CD4-positive, alpha-beta T cell (primary cell): ENCODE results near the gene CSTPP1. TPM values are rescaled to one million over a fixed set of nuclear protein-coding genes. Genes with fewer than 3 reads are reported as not detected.
"Not testable (repeated sequence)": the region's sequence is repeated elsewhere in the genome, so short reads cannot be mapped to it uniquely, and the experiment has no call there.

ENCODE experiments used
- ATAC-seq: fragments of 200-7000 bp; cut with Tn5 transposase; one replicate; pipeline ENCODE4 v1.10.0; 2022; ENCODE audit warnings: mild to moderate bottlenecking; ENCODE audit not compliant: poor library complexity
- CTCF ChIA-PET: fragments of 350-600 bp; sonication (Branson Sonifier 250); formaldehyde crosslinking; loops from one replicate; lab custom pipeline; 2021; ENCODE audit warnings: antibody characterized with exemption, inconsistent platforms; lab: Charles Lee
- POLR2A ChIA-PET: fragments of 350-600 bp; sonication (Branson Sonifier 250); formaldehyde crosslinking; loops from one replicate; lab custom pipeline; 2021; ENCODE audit warnings: antibody characterized with exemption, inconsistent platforms; lab: Charles Lee
- DNase-seq, 14 experiments: peaks; one replicate each; pipeline ENCODE4 v3.0.0-alpha.2; 2013 to 2020; ENCODE audit warnings: mixed read lengths in 2 of 14
- H3K27ac ChIP-seq, 2 donors: one replicate each; pipeline versions ENCODE4 v1.5.1 to v1.7.0; 2013; ENCODE audit warnings: low read length in 2 of 2, low read depth in 1 of 2, mild to moderate bottlenecking in 1 of 2
- H3K27me3 ChIP-seq, 2 experiments: 1 replicate in 1 of 2; 2 replicates in 1 of 2; pipeline versions ENCODE4 v1.6.1 to v1.7.0; 2013; ENCODE audit warnings: low read length in 2 of 2, control low read depth in 1 of 2, mild to moderate bottlenecking in 1 of 2, moderate library complexity in 1 of 2; ENCODE audit not compliant: insufficient read depth in 2 of 2, control insufficient read depth in 1 of 2
- H3K36me3 ChIP-seq: one replicate; pipeline ENCODE4 v1.6.1; 2013; ENCODE audit warnings: low read length, control low read depth; ENCODE audit not compliant: insufficient read depth
- H3K4me1 ChIP-seq: one replicate; pipeline ENCODE4 v1.6.1; 2013; ENCODE audit warnings: low read length, control low read depth; ENCODE audit not compliant: insufficient read depth
- H3K4me3 ChIP-seq: one replicate; pipeline ENCODE4 v1.5.1; 2013; ENCODE audit warnings: mild to moderate bottlenecking, low read length, moderate library complexity
- H3K9me3 ChIP-seq, 2 experiments: 1 replicate in 1 of 2; 2 replicates in 1 of 2; pipeline versions ENCODE4 v1.6.1 to v1.7.0; 2013; ENCODE audit warnings: low read length in 2 of 2, mild to moderate bottlenecking in 2 of 2, control low read depth in 1 of 2, moderate library complexity in 1 of 2; ENCODE audit not compliant: control insufficient read depth in 1 of 2, insufficient read depth in 1 of 2
- H3K27ac Mint-ChIP-seq: one replicate; pipeline ENCODE4 v1.8.0; 2020; ENCODE audit warnings: mixed read lengths
- H3K27me3 Mint-ChIP-seq: one replicate; pipeline ENCODE4 v1.8.0; 2021; ENCODE audit warnings: mixed read lengths
- H3K36me3 Mint-ChIP-seq: one replicate; pipeline ENCODE4 v1.8.0; 2021; ENCODE audit warnings: low read depth, mixed read lengths
- H3K4me1 Mint-ChIP-seq: one replicate; pipeline ENCODE4 v1.8.0; 2021; ENCODE audit warnings: low read depth, mixed read lengths
- H3K4me3 Mint-ChIP-seq: one replicate; pipeline ENCODE4 v1.8.0; 2020; ENCODE audit warnings: mild to moderate bottlenecking, mixed read lengths
- H3K9me3 Mint-ChIP-seq: one replicate; pipeline ENCODE4 v1.8.0; 2020; ENCODE audit warnings: mixed read lengths
- CTCF ChIP-seq: fragments of 200-600 bp; IDR thresholded peaks from one replicate; pipeline ENCODE4 v1.8.0; 2022; ENCODE audit warnings: antibody characterized with exemption, mild to moderate bottlenecking
- intact Hi-C, 2 experiments: fragments of 100-400 bp; cut with DNase I in 1 of 2; cut with micrococcal nuclease in 1 of 2; formaldehyde crosslinking; loops; one replicate each; pipeline versions ENCODE4 v1.15.1 to v1.9.0; 2023 to 2025; cut with DNase I, micrococcal nuclease
- total RNA-seq, 174 experiments: library from RNA in 2 of 174; stranded (reverse) in 2 of 174; gene quantifications; one replicate each; pipeline ENCODE4 v1.2.3 and lab custom pipeline; 2021 to 2026

CSTPP1 gene
- total RNA-seq, 2 experiments from 2014 or later, result 6.6 to 7.3 TPM

GRCh38 chr11:47087801-47088200 is 151.2 kb downstream of the CSTPP1 start:
- Mint-ChIP-seq H3K9me3 (no peaks in the 10 kb centered on the region), H3K27ac (no peak overlapping the region), H3K27me3 (no peaks in the 10 kb centered on the region), H3K36me3 (no peaks in the 10 kb centered on the region), H3K4me3 (no peak overlapping the region), H3K4me1 (no peaks in the 10 kb centered on the region)
- no peaks in the 10 kb centered on the region for H3K27me3 ChIP-seq
- H3K4me1 ChIP-seq, result no peaks in the 10 kb centered on the region
- no peaks in the 10 kb centered on the region for H3K36me3 ChIP-seq
- DNase-seq (no peak), ATAC-seq (no peak)
- no peak overlapping the region for H3K4me3 ChIP-seq
- POLR2A ChIA-PET, result no interaction called here
- TF ChIP-seq CTCF, result no peak
- CTCF ChIA-PET, result interaction anchor here (1.9 kb wide), 1 partner anchor 19 kb away, joined by 4 read pairs; no protein-coding TSS in a partner anchor
- no peaks in the 10 kb centered on the region for H3K9me3 ChIP-seq
- H3K27ac ChIP-seq, result no peak overlapping the region
- intact Hi-C loops, result no loop called here

- POLR2A ChIA-PET, result no interaction called here
- no peaks in the 10 kb centered on the region for H3K27me3 Mint-ChIP-seq
- no peak for ATAC-seq
- CTCF ChIA-PET, result no interaction called here
- Histone ChIP-seq H3K4me1 (no peaks in the 10 kb centered on the region), H3K27ac (no peak overlapping the region), H3K9me3 (no peaks in the 10 kb centered on the region), H3K27me3 (no peaks in the 10 kb centered on the region), H3K4me3 (no peak overlapping the region), H3K36me3 (no peaks in the 10 kb centered on the region)
- no peaks in the 10 kb centered on the region for H3K9me3 Mint-ChIP-seq
- no peak overlapping the region for H3K27ac Mint-ChIP-seq
- no peaks in the 10 kb centered on the region for H3K4me1 Mint-ChIP-seq
- DNase-seq, result no peak
- intact Hi-C loops, result no loop called here
- no peaks in the 10 kb centered on the region for H3K36me3 Mint-ChIP-seq
- TF ChIP-seq CTCF, result no peak
- H3K4me3 Mint-ChIP-seq, result no peak overlapping the region
Observed at GRCh38 chr11:47093541-47093940, 157.0 kb downstream of the CSTPP1 start.

- ATAC-seq, H3K27ac ChIP-seq, CTCF ChIA-PET: not testable (repeated sequence)
Observed at GRCh38 chr11:47096871-47097270, 160.3 kb downstream of the CSTPP1 start.

GRCh38 chr11:47098223-47098622 is 161.7 kb downstream of the CSTPP1 start:
- H3K27me3 Mint-ChIP-seq, intact Hi-C loops, H3K4me3 Mint-ChIP-seq, H3K4me1 ChIP-seq, H3K4me1 Mint-ChIP-seq, H3K36me3 Mint-ChIP-seq, CTCF ChIA-PET, DNase-seq, H3K36me3 ChIP-seq, H3K27me3 ChIP-seq, H3K27ac Mint-ChIP-seq, H3K9me3 Mint-ChIP-seq, POLR2A ChIA-PET, H3K4me3 ChIP-seq, H3K27ac ChIP-seq, ATAC-seq, H3K9me3 ChIP-seq: not testable (repeated sequence)

More at GRCh38 chr11:47096871-47097270, 160.3 kb downstream of the CSTPP1 start:
- POLR2A ChIA-PET, DNase-seq, H3K4me1 Mint-ChIP-seq, H3K4me1 ChIP-seq, H3K9me3 ChIP-seq, H3K4me3 Mint-ChIP-seq, H3K4me3 ChIP-seq, H3K27me3 Mint-ChIP-seq, H3K36me3 Mint-ChIP-seq, H3K9me3 Mint-ChIP-seq, intact Hi-C loops, H3K36me3 ChIP-seq, H3K27me3 ChIP-seq, H3K27ac Mint-ChIP-seq: not testable (repeated sequence)
